NCI-H2196 (cell line): ENCODE results near the gene PRX.
"Not testable (repeated sequence)": the region's sequence is repeated elsewhere in the genome, so short reads cannot be mapped to it uniquely, and the experiment has no call there.

Experiments used
- DNase-seq: peaks from one replicate; lab custom pipeline; 2025; ENCODE audit not compliant: unreplicated experiment; lab: John Stamatoyannopoulos, UW

The PRX gene

GRCh38 chr19:40392894-40393517 lies 20.2 kb downstream of the PRX start:
- no peak for DNase-seq

GRCh38 chr19:40392123-40392522 lies 21.1 kb downstream of the PRX start:
- no peak for DNase-seq

- no peak for DNase-seq
Observed at GRCh38 chr19:40390084-40390742, 23.0 kb downstream of the PRX start, which contains the start of gene HIPK4. Gene HIPK4, minus strand, starts transcription at chr19:40390181. Its CDS starts 279 bp downstream, at chr19:40389902.

- no peak for DNase-seq
Observed at GRCh38 chr19:40389404-40390083, 23.6 kb downstream of the PRX start.

GRCh38 chr19:40388481-40388880 lies 24.7 kb downstream of the PRX start:
- DNase-seq: no peak

GRCh38 chr19:40387155-40387554 lies 26.0 kb downstream of the PRX start:
- no peak for DNase-seq

GRCh38 chr19:40383668-40384248 lies 29.4 kb downstream of the PRX start:
- DNase-seq: no peak

GRCh38 chr19:40381321-40381720 lies 31.9 kb downstream of the PRX start:
- DNase-seq: no peak

GRCh38 chr19:40380199-40381037 lies 32.8 kb downstream of the PRX start:
- no peak for DNase-seq

- no peak for DNase-seq
Observed at GRCh38 chr19:40379446-40380198, 33.6 kb downstream of the PRX start.

- no peak for DNase-seq
Observed at GRCh38 chr19:40378509-40378908, 34.7 kb downstream of the PRX start.

GRCh38 chr19:40377876-40378385 lies 35.2 kb downstream of the PRX start:
- no peak for DNase-seq

- DNase-seq: no peak
Observed at GRCh38 chr19:40376286-40376862, 36.8 kb downstream of the PRX start.

- no peak for DNase-seq
Observed at GRCh38 chr19:40374084-40374483, 39.1 kb downstream of the PRX start.

GRCh38 chr19:40371802-40372122 lies 41.4 kb downstream of the PRX start:
- no peak for DNase-seq

- no peak for DNase-seq
Observed at GRCh38 chr19:40370997-40371801, 42.0 kb downstream of the PRX start.

- not testable (repeated sequence) for DNase-seq
Observed at GRCh38 chr19:40370253-40370652, 42.9 kb downstream of the PRX start.

- DNase-seq: no peak
Observed at GRCh38 chr19:40369797-40370196, 43.4 kb downstream of the PRX start.
